NCI-H2196 (cell line): Measurements from ENCODE around the gene CDS1.
"Not testable (repeated sequence)": the region's sequence is repeated elsewhere in the genome, so short reads cannot be mapped to it uniquely, and the experiment has no call there.

Experiments
- DNase-seq: peaks from one replicate; lab custom pipeline; 2025; ENCODE audit not compliant: unreplicated experiment; lab: John Stamatoyannopoulos, UW

CDS1 gene

DNA sequence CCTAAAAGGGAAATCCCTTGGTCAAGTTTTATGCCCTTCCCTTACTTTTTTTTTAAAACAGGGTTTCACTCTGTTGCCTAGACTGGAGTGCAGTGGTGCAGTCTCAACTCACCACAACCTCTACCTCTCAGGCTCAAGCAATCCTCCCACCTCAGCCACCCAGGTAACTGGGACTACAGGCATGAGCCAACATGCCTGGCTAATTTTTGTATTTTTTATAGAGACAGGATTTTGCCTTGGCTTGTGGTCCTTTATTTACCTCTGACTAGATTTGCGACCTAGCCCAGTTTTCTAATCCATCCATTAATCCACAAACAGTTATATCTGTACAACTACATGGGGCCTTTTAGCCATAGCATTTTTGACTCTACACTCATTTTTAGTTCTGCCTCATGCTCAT, 23.7 kb downstream of the CDS1 start:
- no peak for DNase-seq

DNA sequence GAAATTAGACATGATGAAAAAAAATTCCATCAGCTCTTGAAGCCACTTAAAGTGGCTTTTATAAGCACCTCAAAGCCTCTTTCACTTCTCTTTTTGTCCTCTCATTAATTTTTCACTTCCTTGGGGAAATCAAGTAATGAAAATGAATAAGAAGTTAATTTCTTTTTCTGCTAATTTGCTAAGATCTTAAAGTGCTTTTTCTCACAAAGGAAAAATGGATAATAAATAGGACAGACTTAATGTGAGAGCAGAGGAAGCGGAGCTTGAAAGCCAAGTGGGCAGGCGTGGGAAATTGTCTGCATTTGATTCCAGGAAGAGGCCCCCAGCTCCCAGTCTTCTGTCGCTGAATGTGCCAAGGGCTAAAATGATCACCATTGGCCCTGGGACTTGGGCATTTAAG, 28.6 kb downstream of the CDS1 start:
- DNase-seq = no peak

DNA sequence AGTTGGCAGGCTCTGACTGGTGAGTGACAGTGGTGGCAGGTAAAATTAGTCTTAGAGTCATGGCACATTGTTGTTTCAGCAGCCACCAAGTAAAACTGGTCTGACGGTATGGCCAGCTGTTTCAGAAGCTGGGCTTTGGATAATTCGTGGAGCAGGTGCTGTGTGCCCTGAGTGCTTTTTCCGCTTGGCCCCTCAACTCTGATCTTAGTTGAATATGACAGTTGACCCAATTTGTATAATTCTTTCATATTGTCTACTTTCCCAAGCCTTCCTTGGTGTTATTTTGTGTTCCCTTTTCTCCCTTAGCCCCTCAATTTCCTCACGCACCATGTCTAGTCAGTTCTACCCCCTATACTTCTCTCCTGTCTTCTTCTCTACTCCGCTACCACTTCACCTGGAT, 32.0 kb downstream of the CDS1 start:
- DNase-seq = no peak

DNA sequence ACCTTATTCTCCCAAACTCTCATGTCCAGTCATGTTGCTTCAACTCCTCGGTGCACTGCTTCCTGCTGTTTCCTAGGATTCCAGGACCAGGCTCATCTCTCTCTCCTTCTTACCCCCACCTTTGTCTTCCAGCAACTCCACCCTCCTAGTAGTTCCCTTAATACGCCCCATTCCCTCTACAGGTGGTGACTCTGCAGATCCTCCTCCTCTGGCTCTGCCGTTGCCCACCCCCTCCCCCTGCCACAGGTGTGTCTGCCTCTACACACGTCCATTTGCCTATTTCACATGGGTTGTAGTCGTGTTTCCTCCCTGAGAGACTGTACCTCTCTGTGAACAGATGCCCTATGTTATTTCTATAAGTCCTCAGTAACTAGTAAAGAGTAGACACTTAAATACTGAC, 32.4 kb downstream of the CDS1 start:
- DNase-seq = no peak

DNA sequence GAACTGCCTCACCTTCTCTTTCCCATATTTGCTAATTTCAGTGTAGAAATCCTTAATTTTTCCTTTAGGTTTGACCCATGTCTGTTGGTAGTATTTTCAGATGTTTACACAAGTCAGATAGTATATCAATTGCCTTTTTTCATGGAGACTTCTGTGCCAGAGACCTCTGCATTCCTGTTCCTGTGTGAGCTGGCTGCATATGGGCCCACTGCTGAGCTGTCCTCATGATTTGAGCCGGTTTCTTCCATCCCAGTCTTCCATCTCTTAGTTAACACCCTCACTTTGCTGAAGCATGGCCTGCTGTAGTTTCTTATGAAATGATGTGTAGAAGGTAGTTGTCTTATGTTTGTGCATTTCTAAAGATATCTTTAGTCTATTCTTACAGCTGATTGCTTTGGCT, 40.0 kb downstream of the CDS1 start:
- DNase-seq = no peak

DNA sequence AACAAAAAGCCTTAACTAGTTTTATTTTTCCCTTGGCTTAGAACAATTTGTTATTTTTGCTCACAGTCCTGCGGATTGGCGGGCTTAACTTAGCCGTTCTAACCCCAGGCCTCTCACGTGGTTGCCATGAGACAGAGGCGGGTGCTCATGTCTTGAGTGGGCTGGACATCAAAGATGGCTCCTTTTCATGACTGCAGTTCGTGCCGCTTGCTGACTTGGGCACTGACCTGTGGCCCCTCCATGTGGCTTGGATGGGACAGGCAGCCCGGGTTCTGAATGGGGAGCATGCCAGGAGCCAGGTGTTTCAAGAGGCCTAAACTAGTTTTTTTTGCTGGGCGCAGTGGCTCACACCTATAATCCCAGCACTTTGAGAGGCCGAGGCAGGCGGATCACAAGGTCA, 40.7 kb downstream of the CDS1 start:
- DNase-seq = no peak

DNA sequence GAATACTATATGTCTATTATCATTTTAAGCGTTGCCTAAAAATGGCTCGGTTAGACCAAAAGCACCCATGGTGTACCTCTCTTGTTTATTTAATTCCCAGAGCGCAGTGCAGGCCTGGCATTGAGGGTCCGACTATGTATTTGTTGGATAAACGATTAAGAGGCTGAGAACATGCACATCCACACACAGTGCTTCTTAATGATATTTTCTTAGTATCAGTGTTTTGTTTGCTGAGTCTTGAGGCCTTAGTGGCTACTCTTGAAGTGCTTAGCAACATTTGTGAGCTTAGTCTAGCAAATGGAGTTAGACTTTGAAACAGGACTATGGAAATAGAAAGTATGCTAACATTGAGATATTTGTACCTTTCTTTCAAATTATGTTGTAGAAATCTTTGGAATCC, 43.7 kb downstream of the CDS1 start:
- DNase-seq = no peak

DNA sequence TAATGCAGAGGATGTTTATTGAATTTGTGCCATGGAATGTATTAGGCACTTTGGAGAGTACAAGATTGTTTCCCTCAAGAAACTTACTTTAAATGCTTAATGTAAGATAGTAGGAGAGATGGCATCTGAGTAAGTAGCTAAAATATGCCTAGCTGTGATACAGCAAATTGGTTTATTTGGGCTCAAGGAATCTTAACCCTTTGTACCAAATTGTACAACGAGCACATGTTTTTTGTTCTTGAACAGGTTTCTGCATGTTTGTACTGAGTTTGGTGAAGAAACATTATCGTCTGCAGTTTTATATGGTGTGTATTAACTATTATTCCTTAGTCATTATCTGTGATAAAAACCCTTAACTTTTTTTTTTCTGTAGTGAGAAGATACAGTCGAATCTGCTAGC, 48.6 kb downstream of the CDS1 start:
- DNase-seq = no peak

DNA sequence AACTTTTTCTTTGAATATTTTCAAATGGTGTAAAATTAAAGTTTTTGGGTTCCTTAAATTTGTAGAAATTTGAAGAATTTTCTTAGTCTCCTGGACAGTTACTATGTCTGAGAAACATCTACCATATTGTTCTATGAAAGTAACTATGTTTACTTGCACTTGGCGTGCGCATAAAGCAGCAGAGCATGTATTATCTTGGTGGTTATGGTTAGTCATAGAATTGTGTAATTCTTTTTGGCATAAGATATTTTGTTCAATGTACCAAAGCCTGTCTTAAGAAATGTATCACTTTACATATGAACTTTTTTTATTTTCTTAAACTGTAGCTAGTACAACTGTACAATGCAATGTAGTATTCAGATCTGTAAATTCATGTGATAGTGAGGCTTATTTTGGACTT, 49.2 kb downstream of the CDS1 start:
- no peak for DNase-seq

DNA sequence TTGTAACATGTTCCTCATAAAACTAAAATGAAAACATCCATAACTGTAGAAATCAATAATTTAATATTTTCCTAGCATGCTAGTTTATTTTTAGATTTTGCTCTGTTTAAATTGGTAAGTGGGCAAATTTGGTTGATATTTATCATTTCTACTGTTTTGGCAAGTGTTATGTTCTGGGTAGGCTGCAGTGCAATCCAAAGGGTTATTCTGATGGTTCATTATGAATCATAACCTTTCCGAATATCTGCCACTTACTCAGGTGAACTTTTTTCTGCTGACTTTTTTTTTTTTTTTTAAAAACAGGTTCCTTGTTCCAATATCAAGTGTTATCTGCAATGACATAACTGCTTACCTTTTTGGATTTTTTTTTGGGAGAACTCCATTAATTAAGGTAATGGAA, 52.0 kb downstream of the CDS1 start:
- DNase-seq = no peak

DNA sequence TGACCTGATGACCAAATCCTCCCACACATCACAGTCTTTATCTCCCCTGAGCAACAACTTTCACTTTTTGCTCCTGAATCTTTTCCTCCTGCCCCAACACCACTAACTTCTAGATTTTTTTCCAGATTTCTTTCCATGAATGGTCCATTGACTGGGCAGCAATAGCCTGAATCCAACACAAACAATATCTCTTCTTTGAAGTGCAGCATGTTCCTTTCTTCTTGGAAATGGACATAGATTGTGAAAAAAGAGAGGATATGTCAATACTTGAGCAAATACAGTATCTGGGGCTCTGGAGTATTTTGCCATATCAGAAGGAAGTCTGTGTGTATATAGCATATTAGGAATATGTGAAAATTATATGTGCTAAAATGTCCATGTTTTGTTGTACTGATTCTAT, 55.2 kb downstream of the CDS1 start:
- DNase-seq = no peak

DNA sequence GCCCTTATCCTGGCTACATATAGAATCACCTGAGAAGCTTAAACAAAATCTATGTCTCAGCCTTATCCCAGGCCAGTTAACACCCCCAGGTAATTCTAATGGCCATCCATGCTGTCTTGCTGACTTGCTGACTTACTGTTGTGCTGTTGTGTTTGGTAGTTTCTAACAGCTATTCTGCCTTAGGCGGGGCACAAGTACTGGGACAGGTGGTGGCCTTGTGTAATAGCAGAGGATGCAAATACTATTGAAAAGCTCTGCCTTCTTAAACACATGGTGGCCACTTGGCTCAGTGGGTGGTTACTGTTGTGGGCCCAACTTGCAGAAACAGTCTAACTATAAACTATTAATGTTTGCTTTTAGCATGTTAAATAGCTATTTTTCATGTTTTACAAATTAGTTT, 56.2 kb downstream of the CDS1 start:
- DNase-seq = no peak

DNA sequence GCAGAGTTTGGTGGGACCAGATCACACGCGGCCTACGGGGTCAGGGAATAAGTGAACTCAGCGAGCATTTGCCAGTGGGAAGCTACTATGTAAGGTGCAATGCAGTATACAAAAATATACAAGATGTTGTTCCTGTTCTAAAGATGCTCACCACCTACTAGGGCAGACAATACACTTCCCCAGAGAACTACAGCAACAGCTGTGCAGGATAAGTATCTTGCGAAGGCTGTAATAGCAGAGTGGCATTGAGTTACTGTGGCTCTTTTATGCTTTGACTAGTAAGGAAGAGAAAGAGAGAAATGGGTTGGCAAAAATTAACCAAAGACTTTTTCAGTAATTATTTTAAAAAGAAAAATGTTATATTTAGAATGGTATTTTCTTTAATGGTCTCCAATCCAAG, 61.2 kb downstream of the CDS1 start:
- DNase-seq = no peak

DNA sequence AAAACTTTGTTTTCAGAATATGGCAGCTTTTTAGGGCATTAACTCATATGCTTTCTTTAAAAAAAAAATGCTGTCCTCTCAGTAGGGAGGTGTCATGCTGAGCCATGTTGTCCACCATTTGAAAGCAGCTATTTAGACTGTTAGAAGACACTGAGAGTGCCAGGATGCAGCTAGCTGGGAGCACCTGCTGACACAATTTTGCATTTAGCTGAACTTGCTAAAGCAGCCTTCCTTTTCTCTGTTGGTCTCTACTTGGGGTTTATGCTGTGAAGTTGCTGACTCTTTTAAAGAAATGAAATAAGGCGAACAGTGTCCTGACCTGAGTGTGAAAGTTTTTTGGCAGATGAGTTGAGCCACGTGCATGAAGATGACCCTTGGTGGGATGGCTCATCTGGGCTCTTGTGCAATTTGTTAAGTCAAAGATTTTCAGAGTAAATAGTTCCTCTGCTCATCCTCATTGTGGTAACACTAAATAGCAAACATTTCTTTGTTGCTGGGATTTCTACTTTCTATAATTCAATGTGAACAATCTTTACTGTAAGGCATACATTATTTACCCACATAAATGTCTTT, 64.5 kb downstream of the CDS1 start:
- DNase-seq = no peak

DNA sequence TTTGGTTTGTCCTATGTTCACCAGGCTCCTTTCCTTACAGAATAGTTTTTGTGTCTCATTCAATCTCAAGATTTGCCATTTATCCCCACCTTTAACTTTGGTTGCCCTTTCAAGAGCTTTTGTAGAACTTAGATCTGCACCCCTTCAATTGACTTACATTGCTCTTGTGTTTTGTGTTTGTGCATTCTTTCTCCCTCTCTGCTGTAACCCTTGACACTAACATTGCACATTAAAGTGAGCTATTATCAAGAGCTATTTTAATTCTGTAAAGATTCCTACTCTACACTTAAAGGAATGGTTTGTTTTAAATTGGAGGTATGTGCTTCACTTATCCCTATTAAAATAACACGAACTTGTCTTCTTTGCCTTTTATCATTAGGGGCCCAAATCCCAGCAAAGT, 65.3 kb downstream of the CDS1 start:
- DNase-seq = no peak

DNA sequence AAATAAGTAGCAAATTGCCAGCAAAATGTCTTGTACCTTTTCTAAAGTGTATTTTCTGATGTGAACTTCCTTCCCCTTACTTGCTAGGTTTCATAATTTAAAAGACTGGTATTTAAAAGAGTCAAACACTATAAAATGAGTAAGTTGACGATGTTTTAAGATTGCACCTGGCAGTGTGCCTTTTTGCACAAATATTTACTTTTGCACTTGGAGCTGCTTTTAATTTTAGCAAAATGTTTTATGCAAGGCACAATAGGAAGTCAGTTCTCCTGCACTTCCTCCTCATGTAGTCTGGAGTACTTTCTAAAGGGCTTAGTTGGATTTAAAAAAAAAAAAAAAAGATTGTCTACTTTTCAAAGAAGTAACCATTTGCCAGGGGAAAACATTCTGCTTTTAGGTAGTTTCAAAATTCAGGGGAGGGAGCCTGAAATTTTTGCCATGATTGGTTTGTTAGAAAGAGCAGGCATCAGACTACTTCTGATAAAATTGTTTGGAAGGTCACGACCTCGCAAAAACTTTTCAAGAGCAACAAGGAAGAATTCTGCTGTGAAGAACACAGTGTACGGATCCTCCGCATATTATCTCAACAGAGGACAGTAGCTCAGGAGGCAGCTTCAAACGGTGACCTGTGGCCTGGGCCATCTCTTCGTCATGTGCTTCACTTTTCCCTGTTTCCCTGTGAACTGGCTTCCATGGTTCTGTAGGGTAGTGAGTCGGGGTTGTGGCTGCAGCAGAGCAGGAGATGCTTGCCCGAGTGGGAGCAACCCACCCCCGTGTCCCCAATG, 66.1 kb downstream of the CDS1 start:
- no peak for DNase-seq

DNA sequence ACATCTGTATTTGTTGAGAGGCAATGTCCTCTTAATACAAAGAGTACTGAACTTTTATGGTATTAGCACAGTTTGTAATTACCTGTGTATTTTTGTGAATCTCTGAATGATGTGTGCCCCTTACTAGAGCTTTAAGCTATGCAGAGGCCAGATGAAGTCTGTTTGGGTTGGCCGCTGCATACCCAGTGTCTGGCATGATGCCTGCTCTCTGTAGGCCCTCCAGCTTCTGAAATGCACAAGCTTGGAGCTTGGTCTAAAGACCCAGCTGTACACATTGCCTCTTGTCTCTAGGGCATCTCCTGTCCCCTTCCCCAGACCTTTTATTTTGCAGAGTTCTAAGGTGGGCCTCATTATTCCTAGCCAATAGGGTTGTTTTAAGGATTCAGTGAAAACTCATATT, 68.6 kb downstream of the CDS1 start:
- no peak for DNase-seq

DNA sequence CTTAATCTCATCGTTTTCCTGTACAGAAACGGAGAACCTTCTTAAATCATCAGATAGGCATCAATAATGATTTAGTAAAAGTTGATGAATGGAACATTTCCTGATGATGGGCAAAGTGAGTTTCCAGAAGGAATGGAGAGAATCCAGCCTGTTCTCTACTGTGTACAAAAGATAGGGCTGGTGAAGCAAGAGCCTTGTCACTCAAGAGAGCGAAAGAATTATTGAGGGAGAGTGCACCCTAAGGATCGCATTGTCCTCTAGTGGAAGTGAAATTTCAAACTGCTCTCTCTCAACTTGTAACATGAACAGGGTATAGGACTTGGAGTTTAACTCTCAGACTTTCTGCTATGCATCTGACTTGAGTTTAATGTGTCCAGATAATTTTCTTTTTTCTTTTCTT, 69.6 kb downstream of the CDS1 start:
- no peak for DNase-seq

DNA sequence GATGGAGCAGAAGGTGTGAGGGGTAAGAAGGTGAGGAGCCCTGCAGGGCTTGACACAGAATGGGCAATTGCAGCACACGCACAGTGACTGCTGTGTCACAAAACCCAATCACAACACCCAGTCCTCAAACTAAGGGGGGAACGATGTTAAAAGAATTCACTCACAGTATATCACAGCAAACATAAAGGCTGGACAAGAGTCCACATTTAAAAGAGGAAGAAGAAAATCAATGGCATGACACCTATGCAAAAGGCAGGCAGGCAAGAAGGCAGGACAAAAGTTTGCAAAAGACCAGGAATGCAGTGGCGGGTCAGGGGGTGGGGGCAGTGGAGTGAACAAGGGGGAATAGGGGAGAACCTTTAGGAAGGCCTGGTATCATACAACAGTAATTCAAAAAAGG, 77.7 kb downstream of the CDS1 start:
- DNase-seq = no peak

DNA sequence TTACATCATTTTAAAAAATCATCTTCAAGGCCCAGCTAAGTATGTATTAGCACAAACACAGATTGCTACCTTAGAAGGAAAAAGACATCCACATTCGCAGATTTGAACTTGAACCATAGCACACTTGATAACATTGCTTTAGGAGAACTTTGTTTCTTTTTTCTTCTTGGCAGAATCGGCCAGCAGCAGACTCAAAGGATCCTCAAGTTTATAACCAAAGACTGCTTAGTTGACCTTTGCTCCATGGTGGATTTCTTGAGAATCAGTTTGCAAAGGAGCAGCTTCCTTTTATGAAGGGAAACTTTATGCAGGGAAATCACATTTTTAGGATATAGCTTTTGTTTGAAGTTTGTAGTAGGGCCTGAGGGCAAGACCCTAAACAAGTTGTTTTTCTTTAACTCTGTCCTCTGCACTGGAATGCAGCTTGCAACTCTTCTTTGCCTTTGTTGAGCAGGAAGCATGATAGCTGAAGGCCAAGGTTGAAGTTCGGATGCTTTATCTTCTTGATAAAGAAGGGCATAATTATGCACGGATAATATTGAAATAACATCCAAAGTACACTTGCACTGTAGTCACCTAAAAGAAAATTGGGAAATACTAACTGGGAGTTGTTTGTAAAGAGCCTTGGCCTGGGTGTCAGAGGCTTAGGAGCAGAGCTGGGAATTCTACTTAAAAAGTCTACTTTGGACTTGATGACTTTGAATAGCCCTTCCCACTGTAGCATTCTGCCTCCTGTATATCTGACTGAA, 78.4 kb downstream of the CDS1 start:
- no peak for DNase-seq

DNA sequence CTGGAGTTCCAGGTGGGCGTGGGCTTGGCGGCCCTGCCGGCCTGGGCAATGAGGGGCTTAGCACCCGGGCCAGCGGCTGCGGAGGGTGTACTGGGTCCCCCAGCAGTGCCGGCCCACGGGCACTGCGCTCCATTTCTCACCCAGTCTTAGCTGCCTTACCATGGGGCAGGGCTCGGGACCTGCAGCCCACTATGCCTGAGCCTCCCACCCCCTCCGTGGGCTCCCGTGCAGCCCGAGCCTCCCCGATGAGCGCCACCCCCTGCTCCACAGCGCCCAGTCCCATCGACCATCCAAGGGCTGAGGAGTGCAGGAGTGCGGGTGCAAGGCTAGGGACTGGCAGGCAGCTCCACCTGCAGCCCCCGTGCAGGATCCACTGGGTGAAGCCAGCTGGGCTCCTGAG, 81.8 kb downstream of the CDS1 start:
- not testable (repeated sequence) for DNase-seq

DNA sequence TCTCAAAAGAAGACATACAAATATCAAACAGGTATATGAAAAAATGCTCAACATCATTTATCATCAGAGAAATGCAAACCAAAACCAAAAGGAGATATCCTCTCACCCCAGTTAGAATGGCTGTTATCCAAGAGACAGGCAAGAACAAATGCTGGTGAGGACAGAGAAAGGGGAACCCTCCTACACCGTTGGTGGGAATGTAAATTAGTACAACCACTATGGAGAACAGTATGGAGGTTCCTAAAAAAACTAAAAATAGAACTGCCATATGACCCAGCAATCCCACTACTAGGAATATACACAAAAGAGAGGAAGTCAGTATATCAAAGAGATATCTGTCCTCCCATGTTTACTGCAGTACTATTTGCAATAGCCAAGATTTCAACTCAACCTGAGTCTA, 83.5 kb downstream of the CDS1 start:
- DNase-seq = no peak
